ENCODE results near the gene LTBP3. TPM values are rescaled to one million over a fixed set of nuclear protein-coding genes. Genes with fewer than 3 reads are reported as not detected.

LTBP3 gene
- total RNA-seq, 1 experiment from 2014 or later, result 10.6 TPM

DNA sequence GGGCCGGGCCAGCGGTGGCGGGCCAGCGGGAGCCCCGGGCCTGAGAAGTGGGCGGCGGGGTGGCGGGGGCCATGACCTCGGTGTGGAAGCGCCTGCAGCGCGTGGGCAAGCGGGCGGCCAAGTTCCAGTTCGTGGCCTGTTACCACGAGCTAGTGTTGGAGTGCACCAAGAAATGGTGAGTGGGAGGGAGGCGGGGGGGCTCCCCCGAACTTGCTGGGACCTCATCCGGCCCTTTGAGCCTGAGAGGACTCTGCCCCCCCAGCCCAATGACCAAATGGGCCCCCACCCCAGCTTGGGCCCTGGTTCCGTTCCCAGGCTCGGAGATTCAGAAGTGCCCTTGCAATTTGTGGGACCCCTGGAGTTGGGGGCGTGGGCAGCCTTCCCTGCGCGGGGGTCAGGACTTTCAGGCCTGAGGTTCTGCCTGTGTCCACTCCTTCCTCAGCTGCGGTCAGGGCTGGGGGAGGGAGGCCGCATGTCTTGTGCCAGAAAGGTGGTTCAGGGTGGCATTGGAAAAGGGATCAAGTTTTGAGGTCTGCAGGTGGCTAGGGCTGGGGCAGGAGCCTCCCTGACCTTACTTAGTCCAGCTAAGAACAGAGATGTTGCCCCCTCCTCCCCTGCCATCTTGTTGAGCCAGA, 18.2 kb upstream of the LTBP3 start:
- no peak overlapping the region for H3K9ac ChIP-seq (ENCODE audit: extremely low read depth, insufficient read length, low read length)

More for the DNA sequence above, 18.2 kb upstream of the LTBP3 start:
- Histone ChIP-seq H2BK15ac (ENCODE audit: low read depth, low read length) (no peak overlapping the region; the same call in 1 of the 2 replicates), H4K8ac (replicated peaks; ENCODE audit: insufficient read length, low read depth, low read length) (no peak overlapping the region), H3K79me1 (ENCODE audit: insufficient read depth, low read depth, low read length, poor library complexity, severe bottlenecking) (no peaks in the 10 kb centered on the region), H3K9me3 (ENCODE audit: control insufficient read depth, low read depth, low read length) (no peaks in the 10 kb centered on the region), H4K5ac (ENCODE audit: insufficient read length, low read depth, low read length) (no peak overlapping the region), H2BK20ac (ENCODE audit: low read depth, low read length, poor library complexity, severe bottlenecking) (no peak overlapping the region), H3K27me3 (ENCODE audit: insufficient read depth, low read length) (peaks cover 8% of the 10 kb centered on the region; the same call in 1 of the 2 replicates), H3K23ac (ENCODE audit: insufficient read length, low read depth, low read length) (no peak overlapping the region), H3K56ac (ENCODE audit: insufficient read length, low read depth, low read length) (no peak overlapping the region), H3T11ph (ENCODE audit: low read length) (no peak overlapping the region), H3K14ac (ENCODE audit: insufficient read depth, low read length) (peak overlapping the region; percentile 41; the same call in 1 of the 2 replicates), H2BK5ac (ENCODE audit: insufficient read length, low read length) (no peak overlapping the region), H3K4ac (ENCODE audit: low read depth, low read length) (no peak overlapping the region), H3K4me1 (ENCODE audit: insufficient read depth, low read length) (no peaks in the 10 kb centered on the region), H4K91ac (ENCODE audit: insufficient read length, low read depth, low read length) (no peak overlapping the region), H3K79me2 (ENCODE audit: insufficient read depth, low read length) (no peaks in the 10 kb centered on the region), H2BK120ac (ENCODE audit: low read depth, low read length, poor library complexity, severe bottlenecking) (no peak overlapping the region), H2AK5ac (ENCODE audit: insufficient read length, low read length) (no peak overlapping the region), H2BK12ac (ENCODE audit: insufficient read length, low read depth, low read length) (no peak overlapping the region), H3K18ac (ENCODE audit: insufficient read length, low read depth, low read length) (no peak overlapping the region), H4K20me1 (ENCODE audit: control insufficient read depth, insufficient read depth, insufficient read length) (no peaks in the 10 kb centered on the region), H3K27ac (ENCODE audit: insufficient read length, low read depth, low read length) (no peak overlapping the region), H3K23me2 (ENCODE audit: insufficient read length, low read depth, low read length, poor library complexity, severe bottlenecking) (peaks cover 8% of the 10 kb centered on the region), H2AFZ (ENCODE audit: low read length) (no peak overlapping the region), H3K4me2 (ENCODE audit: insufficient read depth, insufficient read length, low read length) (peak overlapping the region; percentile 15)
- TF ChIP-seq, protein P1, sequence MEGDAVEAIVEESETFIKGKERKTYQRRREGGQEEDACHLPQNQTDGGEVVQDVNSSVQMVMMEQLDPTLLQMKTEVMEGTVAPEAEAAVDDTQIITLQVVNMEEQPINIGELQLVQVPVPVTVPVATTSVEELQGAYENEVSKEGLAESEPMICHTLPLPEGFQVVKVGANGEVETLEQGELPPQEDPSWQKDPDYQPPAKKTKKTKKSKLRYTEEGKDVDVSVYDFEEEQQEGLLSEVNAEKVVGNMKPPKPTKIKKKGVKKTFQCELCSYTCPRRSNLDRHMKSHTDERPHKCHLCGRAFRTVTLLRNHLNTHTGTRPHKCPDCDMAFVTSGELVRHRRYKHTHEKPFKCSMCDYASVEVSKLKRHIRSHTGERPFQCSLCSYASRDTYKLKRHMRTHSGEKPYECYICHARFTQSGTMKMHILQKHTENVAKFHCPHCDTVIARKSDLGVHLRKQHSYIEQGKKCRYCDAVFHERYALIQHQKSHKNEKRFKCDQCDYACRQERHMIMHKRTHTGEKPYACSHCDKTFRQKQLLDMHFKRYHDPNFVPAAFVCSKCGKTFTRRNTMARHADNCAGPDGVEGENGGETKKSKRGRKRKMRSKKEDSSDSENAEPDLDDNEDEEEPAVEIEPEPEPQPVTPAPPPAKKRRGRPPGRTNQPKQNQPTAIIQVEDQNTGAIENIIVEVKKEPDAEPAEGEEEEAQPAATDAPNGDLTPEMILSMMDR (conservative IDR thresholded peaks at IDR 0.05), result no peak
- DNase-seq, result no peak
- peaks cover 25 to 43% of the 10 kb centered on the region in 2 experiments for H3K4me1 Mint-ChIP-seq
- H3K9me3 Mint-ChIP-seq, result no peaks in the 10 kb centered on the region
- no CpG with 5 or more reads among the region's 26 CpGs for WGBS (ENCODE audit: extremely low coverage, insufficient read length, low lambda C conversion rate)
- H3K36me3 Mint-ChIP-seq (ENCODE audit: insufficient read depth in 1 of 3, low read depth in 3 of 3), result peaks cover 3 to 7% (median 4%) of the 10 kb centered on the region in 3 experiments; a peak in 4 of 7 replicates
- peaks cover 31% of the 10 kb centered on the region for H3K27me3 Mint-ChIP-seq (ENCODE audit: low read depth)
- peak overlapping the region; percentile 60 to 73 for H3K4me3 Mint-ChIP-seq
- H3K27ac Mint-ChIP-seq, result no peak overlapping the region

Data from H9 (cell line).